Measurements from ENCODE around the gene GPI.

DNA sequence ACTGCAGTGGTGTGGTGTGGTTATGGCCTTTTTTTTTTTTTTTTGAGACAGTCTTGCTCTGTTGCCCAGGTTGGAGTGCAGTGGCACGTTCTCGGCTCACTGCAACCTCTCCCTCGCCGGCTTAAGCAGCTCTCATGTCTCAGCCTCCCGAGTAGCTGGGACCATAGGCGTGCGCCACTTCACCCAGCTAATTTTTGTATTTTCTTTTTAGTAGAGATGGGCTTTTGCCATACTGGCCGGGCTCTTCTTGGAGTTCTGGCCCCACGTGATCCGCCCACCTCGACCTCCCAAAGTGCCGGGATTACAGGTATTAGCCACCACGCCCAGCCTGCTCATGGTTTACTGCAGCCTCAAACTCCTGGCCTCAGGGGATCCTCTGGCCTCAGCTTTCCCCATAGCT, 46.2 kb downstream of the GPI start:
- TF ChIP-seq CTCF (conservative IDR thresholded peaks at IDR 0.05; ENCODE audit: low read depth, low read length) (no peak), EZH2 (IDR thresholded peaks at IDR 0.05; ENCODE audit: low read length, unreplicated experiment) (no peak)

All from PC-3 (cell line).